K562 (cell line): ENCODE measurements around the gene TMEM121. TPM values are rescaled to one million over a fixed set of nuclear protein-coding genes. Genes with fewer than 3 reads are reported as not detected.

ENCODE experiments used
- ATAC-seq: fragments of 200-7000 bp; cut with Tn5 transposase; 3 replicates; pipeline ENCODE4 v1.9.1; 2020; ENCODE audit warnings: moderate library complexity
- BruUV-seq: library from RNA; stranded (reverse); fragments of 400-500 nt; replicated peaks from 2 replicates; lab custom pipeline; 2021; lab: Mats Ljungman, UMichigan
- CTCF ChIA-PET: fragments of 300-600 bp; formaldehyde crosslinking; extraction: SDS; loops from one replicate; lab custom pipeline; 2021; ENCODE audit warnings: low intra/inter-chr PET ratio; lab: Yijun Ruan, JAX
- POLR2A ChIA-PET: fragments of 300-600, 350-650 bp; sonication (Branson Sonifier 250); formaldehyde crosslinking; extraction: SDS; loops from one replicate; lab custom pipeline; 2021; ENCODE audit warnings: antibody characterized with exemption, inconsistent platforms; lab: Yijun Ruan, JAX
- DNase-seq, 4 experiments: peaks; one replicate each; pipeline versions ENCODE4 v3.0.0 to v3.0.0-alpha.2; 2011 to 2018; ENCODE audit warnings: low spot score in 3 of 4, mixed read lengths in 3 of 4; ENCODE audit errors: extremely low read depth in 1 of 4
- FAIRE-seq: peaks from 2 replicates; lab custom pipeline; 2011; peaks lifted over from hg19 to GRCh38; lab: Jason Lieb, UNC
- H2AFZ ChIP-seq: 2 replicates; pipeline ENCODE4 v1.6.0; 2011; ENCODE audit warnings: low read depth, low read length, control low read depth, inconsistent platforms
- H3K27ac ChIP-seq: fragments of 200-600 bp; 3 replicates; pipeline ENCODE4 v1.8.0; 2011; ENCODE audit warnings: low read depth, mild to moderate bottlenecking, control low read depth, inconsistent platforms, low read length, moderate library complexity, mixed read lengths; ENCODE audit errors: extremely low read depth
- H3K27me3 ChIP-seq, 2 experiments: fragments of 300-600 bp in 1 of 2; 2 replicates in 1 of 2; 3 replicates in 1 of 2; pipeline versions ENCODE4 v1.6.0 to v1.8.0; 2011; ENCODE audit warnings: inconsistent platforms in 2 of 2, low read length in 2 of 2, mild to moderate bottlenecking in 1 of 2, mixed read lengths in 1 of 2, moderate library complexity in 1 of 2; ENCODE audit not compliant: control insufficient read depth in 2 of 2, insufficient read depth in 2 of 2
- H3K36me3 ChIP-seq: fragments of 300-600 bp; 3 replicates; pipeline ENCODE4 v1.8.0; 2011; ENCODE audit warnings: mild to moderate bottlenecking, low read length, inconsistent platforms; ENCODE audit not compliant: control insufficient read depth, insufficient read depth
- H3K4me1 ChIP-seq, 2 experiments: fragments of 200-600 bp in 1 of 2; replicated peaks in 1 of 2; 2 replicates in 1 of 2; 3 replicates in 1 of 2; pipeline versions ENCODE4 v1.5.1 to v1.8.0; 2011; ENCODE audit warnings: inconsistent platforms in 2 of 2, low read length in 2 of 2, mild to moderate bottlenecking in 1 of 2, mixed read lengths in 1 of 2, moderate library complexity in 1 of 2; ENCODE audit not compliant: control insufficient read depth in 2 of 2, insufficient read depth in 2 of 2
- H3K4me2 ChIP-seq: 2 replicates; pipeline ENCODE4 v1.6.1; 2011; ENCODE audit warnings: low read length, control low read depth, inconsistent platforms, mixed read lengths; ENCODE audit not compliant: insufficient read depth
- H3K4me3 ChIP-seq: fragments of 200-600 bp; sonication (generic), shearing (Covaris generic); 2 replicates; pipeline ENCODE4 v1.5.1; 2016; ENCODE audit warnings: control low read depth, inconsistent platforms
- H3K79me2 ChIP-seq: fragments of 200-600 bp; 3 replicates; pipeline ENCODE4 v1.8.0; 2011; ENCODE audit warnings: low read length, inconsistent platforms; ENCODE audit not compliant: control insufficient read depth, insufficient read depth
- H3K9ac ChIP-seq, 2 experiments: 2 replicates each; pipeline versions ENCODE4 v1.6.0 to v1.6.1; 2011; ENCODE audit warnings: low read depth in 2 of 2, low read length in 2 of 2, control low read depth in 1 of 2, inconsistent platforms in 1 of 2, mild to moderate bottlenecking in 1 of 2, mixed read lengths in 1 of 2; ENCODE audit not compliant: insufficient read depth in 1 of 2
- H3K9me1 ChIP-seq: one replicate; pipeline ENCODE4 v1.6.0; 2011; ENCODE audit warnings: inconsistent platforms, mild to moderate bottlenecking, low read length, moderate library complexity; ENCODE audit not compliant: control insufficient read depth, insufficient read depth
- H3K9me3 ChIP-seq: replicated peaks from 2 replicates; pipeline ENCODE4 v1.5.1; 2011; ENCODE audit warnings: low read depth, low read length, inconsistent platforms; ENCODE audit not compliant: control insufficient read depth, insufficient read depth
- H4K20me1 ChIP-seq: replicated peaks from 2 replicates; pipeline ENCODE4 v1.6.1; 2011; ENCODE audit warnings: low read length, inconsistent platforms, mixed read lengths; ENCODE audit not compliant: control insufficient read depth, insufficient read depth
- ATF2 ChIP-seq: sonication (generic); formaldehyde crosslinking; IDR thresholded peaks from 2 replicates; pipeline ENCODE4 v1.8.1; 2022; ENCODE audit warnings: missing genetic modification reagents
- ELK1 ChIP-seq: sonication (generic); formaldehyde crosslinking; IDR thresholded peaks from 2 replicates; pipeline ENCODE4 v1.8.1; 2022; ENCODE audit warnings: missing genetic modification reagents
- ELK3 ChIP-seq: fragments of 450-650 bp; formaldehyde crosslinking; IDR thresholded peaks from 2 replicates; pipeline ENCODE4 v1.4.0; 2020; ENCODE audit warnings: mild to moderate bottlenecking
- HES1 ChIP-seq: fragments of 450-650 bp; IDR thresholded peaks from 2 replicates; pipeline ENCODE4 v1.6.1; 2016; ENCODE audit warnings: low read depth, mild to moderate bottlenecking, moderate library complexity
- HLTF ChIP-seq: fragments of 450-650 bp; IDR thresholded peaks from 2 replicates; pipeline ENCODE4 v1.6.1; 2016
- JUN ChIP-seq, 2 experiments: sonication (generic) in 1 of 2; formaldehyde crosslinking in 1 of 2; IDR thresholded peaks; 2 replicates each; pipeline versions ENCODE4 v1.6.1 to v1.8.0; 2012 to 2022; ENCODE audit warnings: borderline replicate concordance in 2 of 2, mild to moderate bottlenecking in 2 of 2, improper control_type of control experiment in 1 of 2, low read depth in 1 of 2, low read length in 1 of 2, missing genetic modification reagents in 1 of 2
- MAX ChIP-seq: sonication (generic); formaldehyde crosslinking; IDR thresholded peaks from 2 replicates; pipeline ENCODE4 v1.9.0; 2022; ENCODE audit warnings: mild to moderate bottlenecking, missing genetic modification reagents
- PHF20 ChIP-seq: fragments of 450-650 bp; IDR thresholded peaks from 2 replicates; pipeline ENCODE4 v1.6.1; 2018; ENCODE audit not compliant: partially characterized antibody
- POLR2G ChIP-seq: fragments of 200-400 bp; formaldehyde crosslinking; IDR thresholded peaks from 2 replicates; pipeline ENCODE4 v1.6.1; 2017; ENCODE audit warnings: low read depth, mild to moderate bottlenecking, antibody characterized with exemption, low read length, moderate library complexity
- SRSF7 ChIP-seq: fragments of 200-400 bp; formaldehyde crosslinking; optimal IDR thresholded peaks from 2 replicates; pipeline ENCODE3; 2017; ENCODE audit warnings: mild to moderate bottlenecking, low read depth, low read length
- WGBS: fragments of 100-300 bp; shearing (Covaris generic); methylation state at CpG from one replicate; pipeline ENCODE4 v1.1.6; 2016; ENCODE audit warnings: low coverage, mixed read lengths; ENCODE audit not compliant: insufficient coverage; ENCODE audit errors: missing lambda C conversion rate; 5-methylcytosine and 5-hydroxymethylcytosine counted together
- in situ Hi-C: fragments of 300-500 bp; cut with MboI; formaldehyde crosslinking; loops from 4 replicates; pipeline ENCODE4 v1.15.0; 2018; ENCODE audit warnings: inconsistent platforms, mixed read lengths
- intact Hi-C: fragments of 100-400 bp; cut with micrococcal nuclease; formaldehyde crosslinking; loops from 2 replicates; pipeline ENCODE4 v1.14.2; 2022
- polyA plus RNA-seq, 8 experiments: library from polyadenylated mRNA; depleted of rRNA in 4 of 8; stranded (reverse) in 5 of 8; unstranded in 3 of 8; fragments of >200 nt; fragmentation: Nextera tagmentation in 2 of 8; fragmentation: Illumina TruSeq in 1 of 8; extraction: Ambion mirVana in 2 of 8; extraction: Trizol in 1 of 8; gene quantifications; 2 replicates each; pipeline versions ENCODE4 v1.2.1 to v1.2.3, GENCODE V29; 2011 to 2014; ENCODE audit warnings: inconsistent platforms in 1 of 8, missing spikeins in 1 of 8
- total RNA-seq, 7 experiments: library from RNA; depleted of rRNA in 6 of 7; stranded (reverse); fragments of >200 nt in 6 of 7; fragmentation: Illumina TruSeq in 2 of 7; extraction: Trizol in 2 of 7; gene quantifications; 2 replicates each; pipeline versions ENCODE4 v1.2.1 to v1.2.3, GENCODE V29; 2011 to 2021; ENCODE audit warnings: low replicate concordance in 1 of 7

TMEM121 gene
- total and polyA plus RNA-seq, 9 of the 15 experiments (the other 6 are each of a cell fraction or from before 2014, with no cell fraction given) = 0.31 to 0.36 TPM; not detected in 7

GRCh38 chr14:105508601-105509000, 17.8 kb upstream of the TMEM121 start:
- H3K79me2 ChIP-seq = no peaks in the 10 kb centered on the region
- in situ Hi-C loops (no loop called here), intact Hi-C loops (no loop called here)
- no TSS peak for BruUV-seq
- whole genome bisulfite sequencing = 0% methylated on average over 7 of the region's 12 CpGs
- ATAC-seq = no peak
- H3K4me1 ChIP-seq = no peaks in the 10 kb centered on the region; a peak in 1 of 5 replicates
- H3K9me1 ChIP-seq = no peaks in the 10 kb centered on the region
- no peak for FAIRE-seq
- CTCF ChIA-PET = no interaction called here
- H3K9ac ChIP-seq = no peak overlapping the region
- no peak for DNase-seq
- H4K20me1 ChIP-seq = no peaks in the 10 kb centered on the region
- no peak overlapping the region for H3K27ac ChIP-seq
- no peak overlapping the region for H2AFZ ChIP-seq
- POLR2A ChIA-PET = no interaction called here
- H3K27me3 ChIP-seq = peaks cover 23 to 56% of the 10 kb centered on the region in 2 experiments
- H3K4me3 ChIP-seq = no peak overlapping the region
- H3K4me2 ChIP-seq = no peak overlapping the region
- H3K9me3 ChIP-seq = no peaks in the 10 kb centered on the region
- H3K36me3 ChIP-seq = no peaks in the 10 kb centered on the region
- TF ChIP-seq ELK3 (CRISPR knock-in tag) (no peak), HLTF (no peak), PHF20 (no peak), POLR2G (no peak), SRSF7 (no peak), JUN (IDR thresholded peaks at IDR 0.05; ENCODE audit: borderline replicate concordance, low read depth, low read length) (no peak), JUN (CRISPR knock-in tag; IDR thresholded peaks at IDR 0.05; ENCODE audit: borderline replicate concordance) (no peak), HES1 (no peak), ATF2 (CRISPR knock-in tag) (no peak), MAX (CRISPR knock-in tag) (no peak), ELK1 (CRISPR knock-in tag) (no peak)
